Measurements from ENCODE around the gene TM7SF2. TPM values are rescaled to one million over a fixed set of nuclear protein-coding genes. Genes with fewer than 3 reads are reported as not detected.

Gene TM7SF2
- polyA plus RNA-seq, 4 donors = 21.1 to 64.6 (median 40.3) TPM

DNA sequence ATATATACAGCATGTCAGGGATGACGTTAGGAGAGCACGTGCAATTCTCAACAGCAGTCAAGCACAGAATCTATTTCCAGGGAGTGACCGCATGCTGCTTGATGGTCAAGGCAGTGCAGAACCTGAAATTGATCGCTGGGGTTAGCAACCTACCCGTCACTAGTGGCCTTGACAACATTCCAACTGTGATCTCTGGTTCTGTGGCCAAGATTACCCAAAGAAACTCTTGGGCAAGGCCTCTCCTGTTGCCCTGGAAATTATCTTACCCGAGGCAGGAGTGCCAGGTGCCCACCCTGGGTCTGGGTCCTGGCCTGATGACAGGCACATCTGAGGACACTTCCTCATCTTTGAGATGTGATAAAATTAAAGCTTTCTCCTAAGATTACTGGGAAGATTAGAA, 2.2 kb downstream of the TM7SF2 start:
- peaks cover 5 to 43% (median 15%) of the 10 kb centered on the region in 3 donors for H3K4me1 ChIP-seq (ENCODE audit: control insufficient read depth in 3 of 3, insufficient read depth in 2 of 3, low read depth in 1 of 3, low read length in 2 of 3)

DNA sequence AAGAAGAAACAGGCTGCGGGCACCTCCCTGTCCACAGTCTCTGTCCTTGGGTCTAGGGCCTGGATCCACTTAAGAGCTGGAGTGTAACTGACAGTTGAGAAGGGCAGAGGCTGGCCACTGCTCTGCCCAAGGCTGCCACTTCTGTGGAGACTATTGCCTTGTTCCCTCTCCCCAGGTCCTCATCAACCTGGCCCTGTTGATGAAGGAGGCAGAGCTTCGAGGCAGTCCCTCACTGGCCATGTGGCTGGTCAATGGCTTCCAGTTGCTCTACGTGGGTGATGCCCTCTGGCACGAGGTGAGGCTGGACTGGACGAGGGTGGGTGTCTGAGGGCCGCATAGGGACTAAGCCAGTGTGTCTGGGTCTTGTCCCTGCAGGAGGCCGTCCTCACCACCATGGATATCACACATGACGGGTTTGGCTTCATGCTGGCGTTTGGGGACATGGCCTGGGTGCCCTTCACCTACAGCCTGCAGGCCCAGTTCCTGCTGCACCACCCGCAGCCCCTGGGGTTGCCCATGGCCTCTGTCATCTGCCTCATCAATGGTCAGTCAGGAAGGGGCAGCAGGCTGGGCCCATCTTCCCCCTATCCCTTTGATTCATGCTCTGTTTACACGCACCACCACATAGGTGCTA, 3.0 kb downstream of the TM7SF2 start:
- Histone ChIP-seq H3K4me1 (ENCODE audit: control insufficient read depth in 3 of 3, insufficient read depth in 2 of 3, low read depth in 1 of 3, low read length in 2 of 3) (peaks cover 5 to 43% (median 15%) of the 10 kb centered on the region in 3 donors), H3K27me3 (ENCODE audit: control insufficient read depth in 3 of 3, insufficient read depth in 3 of 3, low read length in 3 of 3) (no peaks in the 10 kb centered on the region), H3K27ac (ENCODE audit: low read depth in 1 of 3, low read length in 2 of 3) (no peak overlapping the region), H3K9me3 (ENCODE audit: control insufficient read depth in 2 of 2, insufficient read depth in 1 of 2, low read depth in 1 of 2, low read length in 1 of 2) (no peaks in the 10 kb centered on the region), H3K36me3 (ENCODE audit: control insufficient read depth in 3 of 3, insufficient read depth in 2 of 3, low read depth in 1 of 3, low read length in 3 of 3) (peaks cover 0 to 65% (median 5%) of the 10 kb centered on the region in 3 donors), H3K4me3 (ENCODE audit: low read depth in 1 of 3, low read length in 3 of 3) (no peak overlapping the region)
- DNase-seq = no peak
- FAIRE-seq = no peak
- WGBS, 3 donors = 88 to 90% (median 89%) methylated on average over 10 to 11 of the region's 11 CpGs

More for the DNA sequence above, 2.2 kb downstream of the TM7SF2 start:
- Histone ChIP-seq H3K9me3 (ENCODE audit: control insufficient read depth in 2 of 2, insufficient read depth in 1 of 2, low read depth in 1 of 2, low read length in 1 of 2) (no peaks in the 10 kb centered on the region), H3K27me3 (ENCODE audit: control insufficient read depth in 3 of 3, insufficient read depth in 3 of 3, low read length in 3 of 3) (no peaks in the 10 kb centered on the region), H3K36me3 (ENCODE audit: control insufficient read depth in 3 of 3, insufficient read depth in 2 of 3, low read depth in 1 of 3, low read length in 3 of 3) (peaks cover 0 to 66% (median 3%) of the 10 kb centered on the region in 3 donors), H3K27ac (ENCODE audit: low read depth in 1 of 3, low read length in 2 of 3) (no peak overlapping the region), H3K4me3 (ENCODE audit: low read depth in 1 of 3, low read length in 3 of 3) (no peak overlapping the region)
- no peak for FAIRE-seq
- no peak for DNase-seq
- WGBS, 3 donors = 44 to 71% (median 59%) methylated on average over 6 of the region's 6 CpGs

DNA sequence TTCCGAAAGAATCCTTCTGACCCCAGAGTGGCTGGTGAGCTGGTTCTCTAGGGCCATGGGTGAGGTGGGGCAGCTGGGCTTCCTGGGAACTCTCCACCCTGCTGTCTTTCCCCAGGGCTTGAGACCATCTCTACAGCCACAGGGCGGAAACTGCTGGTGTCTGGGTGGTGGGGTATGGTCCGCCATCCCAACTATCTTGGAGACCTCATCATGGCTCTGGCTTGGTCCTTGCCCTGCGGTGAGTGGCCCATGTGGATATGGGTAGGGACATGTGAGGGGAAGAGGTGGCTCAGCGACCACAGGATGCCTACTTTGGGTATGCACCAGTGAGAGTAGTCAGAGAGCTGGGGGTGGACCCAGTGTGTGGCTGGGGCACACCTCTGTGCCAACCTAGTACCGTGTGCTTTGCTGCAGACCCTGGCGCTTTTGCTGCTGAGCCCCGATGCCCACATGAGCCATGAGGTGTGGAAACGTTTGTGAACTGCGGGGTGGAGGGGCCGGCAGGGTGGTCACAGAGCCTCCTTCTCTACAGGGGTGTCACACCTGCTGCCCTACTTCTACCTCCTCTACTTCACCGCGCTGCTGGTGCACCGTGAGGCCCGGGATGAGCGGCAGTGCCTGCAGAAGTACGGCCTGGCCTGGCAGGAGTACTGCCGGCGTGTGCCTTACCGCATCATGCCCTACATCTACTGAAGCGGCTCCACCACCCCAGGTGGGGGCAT, 3.9 kb downstream of the TM7SF2 start:
- Histone ChIP-seq H3K27me3 (ENCODE audit: control insufficient read depth in 3 of 3, insufficient read depth in 3 of 3, low read length in 3 of 3) (no peaks in the 10 kb centered on the region), H3K9me3 (ENCODE audit: control insufficient read depth in 2 of 2, insufficient read depth in 1 of 2, low read depth in 1 of 2, low read length in 1 of 2) (no peaks in the 10 kb centered on the region), H3K4me3 (ENCODE audit: low read depth in 1 of 3, low read length in 3 of 3) (no peak overlapping the region), H3K4me1 (ENCODE audit: control insufficient read depth in 3 of 3, insufficient read depth in 2 of 3, low read depth in 1 of 3, low read length in 2 of 3) (peaks cover 8 to 41% (median 15%) of the 10 kb centered on the region in 3 donors), H3K36me3 (ENCODE audit: control insufficient read depth in 3 of 3, insufficient read depth in 2 of 3, low read depth in 1 of 3, low read length in 3 of 3) (peaks cover 0 to 63% (median 10%) of the 10 kb centered on the region in 3 donors), H3K27ac (ENCODE audit: low read depth in 1 of 3, low read length in 2 of 3) (no peak overlapping the region)
- DNase-seq (no peak), FAIRE-seq (no peak)
- WGBS, 3 donors = 93 to 95% (median 94%) methylated on average over 20 to 21 of the region's 21 CpGs

DNA sequence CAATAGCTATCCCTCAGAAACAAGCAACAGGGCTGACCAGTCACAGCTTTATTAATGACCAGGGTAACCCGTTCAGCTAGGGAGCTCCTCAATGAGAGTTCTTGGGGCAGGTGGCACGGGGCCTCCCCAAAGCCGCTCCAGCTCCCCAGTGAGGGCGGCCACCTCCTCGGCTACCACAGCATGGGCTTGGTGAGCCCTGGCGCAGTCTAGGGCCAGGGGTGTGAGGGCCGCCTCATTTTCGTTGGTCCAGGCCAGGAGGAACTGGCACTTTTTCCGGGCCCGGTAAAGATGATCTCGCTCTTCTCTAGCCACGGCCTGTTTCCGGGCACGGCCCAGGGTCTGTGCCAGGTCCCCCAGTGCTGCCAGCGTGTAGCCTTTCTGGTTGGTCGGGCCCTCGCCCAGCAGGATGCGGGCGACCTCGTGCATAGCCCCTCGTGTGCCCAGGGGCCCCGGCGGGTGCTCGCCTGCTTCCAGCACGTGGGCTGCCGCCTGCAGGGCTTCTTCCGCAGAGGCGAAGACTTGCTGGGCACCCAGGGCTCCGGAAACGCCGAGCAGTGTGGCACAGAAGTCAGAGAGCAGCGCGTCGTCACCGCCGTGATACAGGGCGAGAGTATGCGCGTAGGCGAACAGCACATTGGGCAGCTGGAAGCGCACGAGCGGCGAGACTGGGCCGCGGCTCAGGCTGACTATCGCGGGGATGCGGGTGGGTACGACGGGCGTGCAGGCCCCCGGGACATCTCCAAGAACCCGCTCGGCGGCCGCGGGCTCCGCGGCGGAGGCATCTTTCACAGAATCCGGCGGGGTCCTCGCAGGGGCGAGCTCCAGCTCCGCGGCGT, 4.9 kb downstream of the TM7SF2 start:
- FAIRE-seq (no peak), DNase-seq (peak; percentile 45 to 65)
- whole genome bisulfite sequencing, 3 donors = 14 to 20% (median 17%) methylated on average over 53 to 68 of the region's 68 CpGs
- no peaks in the 10 kb centered on the region for H3K9me3 ChIP-seq (ENCODE audit: control insufficient read depth in 2 of 2, insufficient read depth in 1 of 2, low read depth in 1 of 2, low read length in 1 of 2)
- peaks cover 8 to 38% (median 15%) of the 10 kb centered on the region in 3 donors for H3K4me1 ChIP-seq (ENCODE audit: control insufficient read depth in 3 of 3, insufficient read depth in 2 of 3, low read depth in 1 of 3, low read length in 2 of 3)
- H3K36me3 ChIP-seq (ENCODE audit: control insufficient read depth in 3 of 3, insufficient read depth in 2 of 3, low read depth in 1 of 3, low read length in 3 of 3) = peaks cover 0 to 58% (median 11%) of the 10 kb centered on the region in 3 donors
- H3K4me3 ChIP-seq (ENCODE audit: low read depth in 1 of 3, low read length in 3 of 3) = peak overlapping the region; percentile 61 to 87 (median 75)
- peak overlapping the region; percentile 70 to 93 (median 79) for H3K27ac ChIP-seq (ENCODE audit: low read depth in 1 of 3, low read length in 2 of 3)
- H3K27me3 ChIP-seq (ENCODE audit: control insufficient read depth in 3 of 3, insufficient read depth in 3 of 3, low read length in 3 of 3) = no peaks in the 10 kb centered on the region

DNA sequence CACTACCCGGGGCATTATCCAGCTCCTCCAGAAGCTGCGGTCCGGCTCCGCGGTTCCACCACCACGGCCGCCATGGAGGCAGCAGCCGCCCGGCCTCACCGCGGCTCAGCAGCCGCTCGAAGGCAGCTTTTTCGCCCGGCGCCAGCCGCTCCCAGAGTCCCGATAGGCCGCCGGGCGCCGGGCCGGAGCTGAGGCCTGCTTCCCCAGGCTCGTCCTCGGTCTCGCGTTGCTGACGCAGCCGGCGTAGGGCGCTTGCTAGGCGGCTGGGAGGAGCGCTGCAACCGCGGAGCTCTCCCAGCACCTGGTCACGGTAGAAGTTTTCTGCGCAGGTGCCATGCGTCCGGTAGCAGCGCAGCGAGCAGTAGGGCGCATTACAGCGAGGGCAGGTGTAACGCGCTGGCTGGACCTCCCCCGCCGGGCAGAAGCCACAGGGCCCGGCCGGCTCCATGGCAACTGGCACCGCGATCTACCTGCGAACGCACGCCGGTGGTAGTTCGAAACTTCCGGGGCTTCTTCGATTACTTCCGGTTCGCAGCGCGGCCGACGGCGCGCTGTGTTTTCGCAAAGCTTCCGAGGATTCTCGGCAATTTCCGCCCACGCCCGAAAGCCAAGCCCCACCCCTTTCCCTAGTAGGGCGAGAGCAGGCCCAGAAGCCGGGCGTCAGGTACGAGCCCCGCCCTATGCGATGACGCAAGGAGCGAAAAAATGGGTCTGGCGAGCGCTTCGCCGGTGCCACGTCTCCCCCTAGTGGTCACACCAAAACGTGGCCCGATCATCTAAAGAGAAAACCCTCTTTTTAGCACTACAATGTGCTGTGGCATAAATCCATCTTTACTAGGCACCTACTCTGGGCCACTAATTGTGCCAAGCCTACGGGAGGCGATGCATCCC, 5.8 kb downstream of the TM7SF2 start, which contains the start of gene ZNHIT2:
Gene ZNHIT2, minus strand, starts transcription at position 496 of the 891 bp plus-strand sequence. Its CDS starts 48 bp downstream, at position 448.
- FAIRE-seq (no peak), DNase-seq (peak; percentile 99 to 100)
- H3K27me3 ChIP-seq (ENCODE audit: control insufficient read depth in 3 of 3, insufficient read depth in 3 of 3, low read length in 3 of 3) = no peaks in the 10 kb centered on the region
- peak within 1 kb of the TSS; percentile 61 to 87 (median 75) for H3K4me3 ChIP-seq (ENCODE audit: low read depth in 1 of 3, low read length in 3 of 3)
- H3K9me3 ChIP-seq (ENCODE audit: control insufficient read depth in 2 of 2, insufficient read depth in 1 of 2, low read depth in 1 of 2, low read length in 1 of 2) = no peaks in the 10 kb centered on the region
- peak within 1 kb of the TSS; percentile 70 to 93 (median 79) for H3K27ac ChIP-seq (ENCODE audit: low read depth in 1 of 3, low read length in 2 of 3)
- WGBS, 3 donors = 0 to 1% (median 0%) methylated on average over 74 to 89 of the region's 89 CpGs
- H3K4me1 ChIP-seq (ENCODE audit: control insufficient read depth in 3 of 3, insufficient read depth in 2 of 3, low read depth in 1 of 3, low read length in 2 of 3) = peaks cover 8 to 33% (median 13%) of the 10 kb centered on the region in 3 donors
- peaks cover 0 to 58% (median 11%) of the 10 kb centered on the region in 3 donors for H3K36me3 ChIP-seq (ENCODE audit: control insufficient read depth in 3 of 3, insufficient read depth in 2 of 3, low read depth in 1 of 3, low read length in 3 of 3)

DNA sequence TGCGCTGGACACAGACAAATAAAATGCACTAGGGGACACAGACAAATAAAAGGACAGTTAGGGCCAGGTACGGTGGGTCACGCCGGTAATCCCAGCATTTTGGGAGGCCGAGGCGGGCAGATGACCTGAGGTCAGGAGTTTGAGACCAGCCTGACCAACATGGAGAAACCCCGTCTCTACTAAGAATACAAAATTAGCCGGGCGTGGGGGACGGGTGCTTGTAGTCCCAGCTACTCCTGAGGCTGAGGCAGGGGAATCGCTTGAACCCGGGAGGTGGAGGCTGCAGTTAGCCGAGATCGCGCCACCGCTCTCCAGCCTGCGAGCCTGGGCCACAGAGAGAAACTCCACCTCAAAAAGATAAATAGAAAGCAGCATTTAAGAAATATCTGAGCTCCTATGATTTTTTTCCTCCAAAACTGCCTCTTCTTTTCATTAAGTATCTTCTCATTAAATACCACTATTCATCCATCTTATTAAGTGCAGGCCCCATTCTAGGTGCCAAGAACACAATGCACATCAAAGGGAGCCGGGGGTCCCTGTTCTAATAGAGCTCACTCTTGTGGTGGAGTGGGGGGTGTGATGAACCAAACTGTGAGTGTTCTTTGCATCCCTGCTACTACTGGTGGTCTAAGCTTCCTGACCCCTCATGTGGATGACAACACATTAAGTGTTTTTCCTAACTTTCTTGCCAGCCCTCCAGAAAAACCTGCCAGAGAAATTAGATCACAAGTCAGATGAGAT, 6.6 kb downstream of the TM7SF2 start:
- no peaks in the 10 kb centered on the region for H3K27me3 ChIP-seq (ENCODE audit: control insufficient read depth in 3 of 3, insufficient read depth in 3 of 3, low read length in 3 of 3)
- H3K27ac ChIP-seq (ENCODE audit: low read depth in 1 of 3, low read length in 2 of 3) = peak overlapping the region in 1 of 3 donors; percentile 79
- DNase-seq (no peak), FAIRE-seq (no peak)
- H3K36me3 ChIP-seq (ENCODE audit: control insufficient read depth in 3 of 3, insufficient read depth in 2 of 3, low read depth in 1 of 3, low read length in 3 of 3) = peaks cover 0 to 58% (median 11%) of the 10 kb centered on the region in 3 donors
- no peaks in the 10 kb centered on the region for H3K9me3 ChIP-seq (ENCODE audit: control insufficient read depth in 2 of 2, insufficient read depth in 1 of 2, low read depth in 1 of 2, low read length in 1 of 2)
- WGBS, 3 donors = 82 to 85% (median 85%) methylated on average over 18 of the region's 18 CpGs
- H3K4me1 ChIP-seq (ENCODE audit: control insufficient read depth in 3 of 3, insufficient read depth in 2 of 3, low read depth in 1 of 3, low read length in 2 of 3) = peaks cover 7 to 32% (median 8%) of the 10 kb centered on the region in 3 donors
- H3K4me3 ChIP-seq (ENCODE audit: low read depth in 1 of 3, low read length in 3 of 3) = no peak overlapping the region

All from small intestine (tissue), 7 donors.